Putamen (tissue), 1 donor: ENCODE results near the gene TUBA8.

Experiments
- DNase-seq: peaks from one replicate; pipeline ENCODE4 v3.0.0-alpha.2; 2016; ENCODE audit warnings: low spot score

TUBA8 gene

DNA sequence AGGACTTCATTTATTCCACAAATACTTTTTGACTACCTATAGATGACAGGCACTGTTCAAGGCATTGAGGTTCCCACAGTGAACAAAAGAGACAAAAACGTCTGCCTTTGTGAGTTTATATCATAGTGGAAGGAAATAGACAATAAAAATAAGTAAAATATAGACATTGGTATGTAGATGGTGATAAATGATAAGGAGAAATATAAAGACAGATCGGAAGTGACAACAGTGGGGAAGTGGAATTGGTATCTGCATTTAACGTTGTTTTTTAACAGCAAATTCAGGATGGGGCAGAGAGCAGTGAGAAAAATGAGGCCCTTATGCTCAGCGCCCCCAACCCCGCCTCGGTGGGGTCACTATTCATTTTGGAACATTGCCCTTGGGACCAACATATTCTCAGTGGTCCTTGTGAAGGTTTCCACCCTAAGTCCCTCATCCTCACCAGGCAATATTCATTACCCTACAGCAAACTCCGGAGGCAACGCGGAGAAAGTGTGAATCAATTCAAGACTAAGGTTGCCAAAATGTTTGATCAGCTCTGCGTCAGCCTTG lies 33.4 kb upstream of the TUBA8 start:
- DNase-seq, result no peak

DNA sequence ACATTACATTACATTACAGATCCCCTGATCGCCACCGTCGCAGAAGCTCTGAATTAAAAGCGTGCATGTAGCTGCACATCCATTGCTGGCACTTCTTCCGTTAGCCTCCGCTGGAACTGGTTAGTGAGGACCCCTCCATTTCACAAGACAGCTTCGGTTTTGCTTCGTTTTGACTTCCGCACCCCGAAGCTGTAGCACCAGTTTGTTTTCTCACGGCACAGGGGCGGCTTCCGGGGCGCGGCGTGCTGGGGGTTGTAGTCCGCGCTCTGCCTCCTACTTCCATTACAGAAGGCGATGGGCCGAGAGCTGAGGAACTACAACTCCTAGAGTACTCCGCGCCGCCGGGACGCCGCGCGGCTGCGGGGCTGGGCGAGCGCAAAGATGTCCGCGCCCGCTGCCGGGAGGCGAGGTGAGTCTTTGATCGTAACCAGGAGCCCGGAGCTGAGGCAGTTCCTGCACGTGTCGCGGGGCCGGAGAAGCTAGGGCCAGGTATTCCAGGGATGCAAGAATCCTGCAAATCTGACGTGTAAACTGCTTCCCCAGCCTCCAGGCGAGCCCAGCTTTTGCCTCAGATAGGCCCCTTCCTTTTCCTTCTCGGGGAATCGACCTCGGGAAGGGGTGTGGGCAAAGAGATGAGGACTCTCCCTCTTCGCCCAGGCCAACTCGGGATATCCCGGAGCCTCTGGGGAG lies 32.8 kb upstream of the TUBA8 start, which contains the start of gene PEX26:
Gene PEX26 (plus strand): TSS at position 352 of the 690 bp plus-strand sequence. CDS start 387 bp downstream, outside the sequence.
- peak; percentile 96 for DNase-seq

DNA sequence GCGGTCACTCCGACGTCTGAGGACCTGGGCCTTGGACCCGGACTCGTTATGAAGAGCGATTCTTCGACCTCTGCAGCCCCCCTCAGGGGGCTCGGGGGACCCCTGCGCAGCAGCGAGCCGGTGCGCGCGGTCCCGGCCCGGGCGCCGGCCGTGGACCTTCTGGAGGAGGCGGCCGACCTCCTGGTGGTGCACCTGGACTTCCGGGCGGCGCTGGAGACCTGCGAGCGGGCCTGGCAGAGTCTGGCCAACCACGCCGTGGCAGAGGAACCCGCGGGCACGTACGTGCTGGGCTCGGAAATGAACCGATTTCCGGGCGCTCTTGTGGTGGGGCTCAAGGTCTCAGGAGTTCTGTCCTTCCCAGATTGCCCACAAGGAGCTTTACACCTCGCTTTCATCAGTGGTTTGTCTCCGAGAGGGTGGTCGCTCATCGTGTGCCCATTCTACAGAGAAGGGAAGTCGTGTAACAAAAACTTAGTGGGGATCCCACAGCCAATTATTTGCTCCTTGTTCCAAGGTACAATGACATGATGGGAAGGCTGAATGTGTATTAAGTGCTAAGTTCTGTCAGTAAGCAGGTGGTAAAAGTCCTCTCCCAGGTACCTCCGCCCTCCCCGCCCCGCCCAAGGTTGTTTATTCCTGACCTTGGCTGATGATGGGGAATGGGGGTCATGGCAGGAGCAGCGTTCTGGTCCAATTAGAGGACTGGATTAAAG lies 32.1 kb upstream of the TUBA8 start:
- DNase-seq, result no peak

DNA sequence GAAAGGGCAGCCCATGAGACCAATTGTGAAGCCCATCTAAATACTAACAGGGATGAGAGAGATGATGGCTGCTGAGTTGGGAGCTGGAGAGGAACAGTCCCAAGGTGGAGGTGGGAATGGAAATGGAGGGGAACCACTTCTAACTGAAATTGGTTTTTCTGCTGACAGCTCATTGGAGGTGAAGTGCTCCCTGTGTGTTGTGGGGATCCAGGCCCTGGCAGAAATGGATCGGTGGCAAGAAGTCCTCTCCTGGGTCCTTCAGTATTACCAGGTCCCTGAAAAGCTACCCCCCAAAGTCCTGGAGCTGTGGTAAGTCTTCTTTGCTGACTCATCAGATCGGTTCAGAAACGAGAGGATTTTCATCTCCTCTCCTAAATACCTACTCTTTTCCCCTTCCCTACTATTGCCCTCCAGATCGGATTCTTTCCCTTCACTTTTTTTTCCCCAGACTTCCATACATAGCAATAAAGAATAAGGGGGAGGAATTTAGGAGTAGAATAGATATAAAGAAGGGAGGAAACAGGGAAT lies 30.8 kb upstream of the TUBA8 start:
- DNase-seq, result no peak

GRCh38 chr22:18081416-18081815 lies 29.2 kb upstream of the TUBA8 start:
- no peak for DNase-seq

GRCh38 chr22:18082467-18082866 lies 28.1 kb upstream of the TUBA8 start:
- DNase-seq, result no peak

- no peak for DNase-seq
These were observed 27.2 kb upstream of the TUBA8 start for GRCh38 chr22:18083406-18083805.

GRCh38 chr22:18085188-18085587 lies 25.4 kb upstream of the TUBA8 start:
- no peak for DNase-seq

DNA sequence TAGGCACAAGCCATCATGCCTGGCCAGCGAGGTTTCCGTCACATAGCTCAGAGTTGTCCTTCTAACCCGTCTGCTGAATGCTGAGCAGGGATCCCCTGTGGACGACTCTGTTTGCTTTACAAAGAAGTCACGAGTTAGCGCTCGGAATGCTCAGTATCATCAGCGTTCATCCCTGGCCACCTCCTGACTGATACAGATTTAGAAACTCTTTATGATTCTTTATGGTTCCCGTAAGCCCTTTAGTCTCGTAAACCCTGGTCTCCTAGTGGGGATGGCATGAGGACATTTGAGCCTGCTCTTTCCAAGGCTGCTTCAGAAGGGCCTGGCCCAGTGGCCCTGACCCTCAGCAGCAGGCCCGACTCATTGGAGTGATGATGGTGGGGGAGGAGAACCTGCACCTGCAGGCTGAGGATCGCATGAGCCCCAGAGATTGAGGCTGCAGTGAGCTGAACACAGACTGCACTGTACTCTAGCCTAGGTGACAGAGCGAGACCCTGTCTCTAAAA lies 23.2 kb upstream of the TUBA8 start:
- no peak for DNase-seq

GRCh38 chr22:18088825-18089568 lies 21.6 kb upstream of the TUBA8 start:
- DNase-seq, result no peak

DNA sequence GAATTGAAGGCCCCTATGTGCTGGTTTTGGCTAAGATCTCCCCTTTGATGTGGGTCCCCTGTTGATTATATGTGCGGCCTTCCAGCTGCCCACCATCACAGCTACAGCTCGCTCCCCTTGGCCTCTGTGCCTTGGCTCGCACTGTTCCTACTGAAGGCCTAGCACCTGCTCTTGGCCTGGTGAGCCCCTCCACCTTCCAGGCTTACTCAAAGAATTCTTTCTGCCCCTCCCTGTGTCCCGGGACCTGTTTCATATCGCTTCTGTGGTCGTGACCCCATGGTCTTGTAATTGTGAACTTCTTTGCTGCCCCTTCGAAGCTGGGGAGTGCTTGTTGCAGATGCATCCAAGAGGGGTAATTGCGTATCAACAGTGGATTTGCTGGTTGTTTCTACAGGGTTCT lies 20.3 kb upstream of the TUBA8 start:
- no peak for DNase-seq

GRCh38 chr22:18091478-18091877 lies 19.1 kb upstream of the TUBA8 start:
- no peak for DNase-seq

DNA sequence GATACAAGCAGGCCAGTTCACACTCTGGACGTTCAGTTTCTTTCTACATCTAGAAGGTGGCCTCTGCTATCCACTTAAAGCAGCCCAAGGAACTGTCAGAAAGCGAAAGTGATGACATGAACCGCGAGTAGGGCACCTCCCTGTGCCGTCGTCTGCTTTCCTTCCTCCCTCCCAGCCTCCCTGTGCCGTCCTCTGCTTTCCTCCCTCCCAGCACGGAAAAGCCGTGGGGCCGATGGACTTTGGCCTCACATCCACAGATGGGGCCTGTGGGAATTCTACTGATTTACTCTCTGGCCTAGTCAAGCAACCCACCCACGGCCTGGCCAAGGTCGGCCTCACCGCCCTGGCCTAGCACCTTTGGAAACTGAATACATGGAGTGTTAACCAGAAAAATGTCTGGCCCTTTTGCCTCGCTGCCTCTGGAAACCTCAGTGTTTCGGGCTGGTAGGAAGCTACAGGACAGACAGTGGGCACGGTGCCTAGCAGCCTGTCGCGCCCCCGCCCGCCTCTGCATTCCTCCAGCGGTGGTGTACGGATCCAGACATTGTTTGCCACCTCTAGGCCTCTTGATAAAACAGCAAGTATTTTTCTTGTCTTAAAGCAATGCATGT lies 18.6 kb upstream of the TUBA8 start:
- DNase-seq, result no peak

- DNase-seq, result no peak
These were observed 16.9 kb upstream of the TUBA8 start for GRCh38 chr22:18093661-18094060.

DNA sequence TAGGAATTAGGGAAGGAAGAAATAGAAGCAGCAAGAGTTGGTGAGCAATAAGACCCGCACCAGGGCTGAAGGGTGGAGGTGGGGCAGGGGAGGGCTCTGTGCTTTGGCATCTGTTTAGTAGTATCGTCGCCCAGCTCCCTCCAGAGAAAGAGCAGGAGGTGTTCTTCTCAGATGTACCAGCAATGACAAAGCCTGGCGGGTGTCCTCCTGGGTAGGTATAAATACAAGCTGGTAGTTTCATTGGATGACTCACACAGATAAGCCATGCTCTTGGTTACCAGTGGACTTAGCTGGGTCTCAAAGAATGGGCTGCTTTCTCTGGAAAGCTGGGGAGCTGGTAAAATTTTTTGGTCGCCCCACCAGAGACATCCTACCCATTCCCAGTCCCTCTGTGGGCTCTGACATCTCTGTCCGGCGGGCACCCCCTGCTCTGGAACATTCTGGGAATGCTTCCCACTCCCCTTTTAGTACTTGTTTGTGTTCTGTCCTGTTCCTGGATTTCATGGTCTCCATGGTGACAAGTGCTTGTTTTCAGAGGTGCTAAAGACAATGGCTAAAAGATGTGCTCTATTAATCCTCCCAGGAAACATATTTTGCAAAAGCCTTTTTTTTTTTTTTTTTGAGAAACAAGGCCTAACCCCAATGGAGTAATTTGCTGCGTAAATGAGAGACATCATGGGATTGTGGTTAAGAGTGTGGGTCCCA lies 15.4 kb upstream of the TUBA8 start:
- DNase-seq, result no peak

DNA sequence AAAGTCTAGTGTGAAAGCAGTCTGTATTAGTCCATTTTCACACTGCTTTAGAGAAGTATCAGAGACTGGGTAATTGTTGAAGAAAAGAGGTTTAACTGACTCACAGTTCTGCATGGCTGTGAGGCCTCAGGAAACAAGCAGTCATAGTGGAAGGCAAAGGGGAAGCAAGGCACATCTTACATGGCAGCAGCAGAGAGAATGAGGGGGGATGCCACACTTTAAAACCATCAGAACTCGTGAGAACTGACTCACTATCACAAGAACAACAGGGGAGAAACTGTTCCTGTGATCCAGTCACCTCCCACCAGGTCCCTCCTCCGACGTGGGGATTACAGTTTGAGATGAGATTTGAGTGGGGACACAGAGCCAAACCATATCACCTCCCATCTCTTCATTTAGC lies 13.8 kb upstream of the TUBA8 start:
- DNase-seq, result no peak

DNA sequence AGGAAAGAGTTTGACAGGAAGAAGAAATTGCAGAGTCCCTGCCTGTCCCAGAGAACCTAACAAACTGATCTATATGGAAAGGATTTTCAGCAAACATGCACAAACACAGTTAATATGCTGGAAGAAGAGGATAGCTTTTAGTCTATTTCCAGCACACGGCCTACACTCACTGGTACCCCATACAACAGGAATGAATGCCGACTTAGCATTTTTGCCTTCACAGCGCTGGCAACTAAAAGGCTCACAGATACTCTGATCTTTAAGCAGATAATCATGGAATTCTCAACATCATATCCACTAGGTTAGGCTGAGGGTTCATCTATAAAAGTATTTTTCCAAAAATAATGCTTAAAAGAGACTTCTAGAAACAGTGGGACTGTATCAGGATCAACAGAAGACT lies 9.8 kb upstream of the TUBA8 start:
- no peak for DNase-seq

DNA sequence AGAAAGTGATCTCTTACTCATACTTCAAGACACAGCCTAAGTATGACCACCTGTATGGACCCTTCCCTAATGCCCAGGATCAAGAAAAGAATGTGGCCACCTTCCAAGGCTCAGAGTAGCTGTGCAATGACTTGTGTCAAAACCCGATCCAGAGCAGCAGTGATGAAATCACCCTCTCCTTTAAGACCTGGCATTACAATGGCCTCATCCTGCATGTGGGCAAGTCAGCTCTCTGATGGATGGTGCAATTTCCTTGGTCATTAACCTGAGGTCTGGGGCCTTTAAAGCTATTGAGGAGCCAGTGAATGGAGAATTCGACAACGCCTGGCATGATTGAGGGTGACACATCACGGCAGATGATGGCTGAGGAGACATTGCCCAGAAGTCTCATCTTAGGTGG lies 9.1 kb upstream of the TUBA8 start:
- no peak for DNase-seq

DNA sequence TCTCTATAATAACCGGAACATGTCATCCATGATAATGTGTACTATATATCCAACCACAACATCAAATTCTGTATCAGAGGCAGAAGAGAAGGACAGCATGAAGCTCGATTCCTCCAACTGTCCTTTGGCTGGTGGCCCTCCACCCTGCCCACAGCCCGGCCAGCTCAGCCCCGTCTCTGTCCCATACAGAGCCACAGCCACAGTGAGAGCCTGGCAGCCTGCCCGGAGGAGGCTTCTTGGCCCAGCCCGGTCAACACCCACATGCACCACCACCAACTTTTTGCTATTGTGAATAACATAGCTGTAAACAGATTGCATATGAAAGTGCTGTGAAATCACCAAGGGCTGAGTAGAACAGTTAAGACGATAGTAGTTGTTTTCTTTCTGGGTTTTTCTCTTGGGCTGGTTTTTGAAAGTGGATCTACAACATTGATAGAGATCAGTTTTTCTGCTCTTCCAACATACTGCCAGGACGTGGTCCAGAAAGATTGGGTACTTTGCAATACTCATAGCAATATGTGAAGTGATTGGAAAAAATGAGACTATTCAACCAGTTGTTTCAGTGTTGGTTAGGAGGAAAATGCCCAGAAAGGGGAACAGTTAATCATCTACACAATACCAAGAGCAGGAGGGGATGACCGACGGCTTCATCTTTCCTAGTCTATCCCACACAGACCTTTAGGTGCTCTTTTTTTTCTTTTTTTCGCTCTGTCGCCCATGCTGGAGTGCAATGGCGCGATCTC lies 6.9 kb upstream of the TUBA8 start:
- no peak for DNase-seq

GRCh38 chr22:18104566-18104965 lies 6.0 kb upstream of the TUBA8 start:
- no peak for DNase-seq
